ENCODE results near the gene KRT85. TPM values are rescaled to one million over a fixed set of nuclear protein-coding genes. Genes with fewer than 3 reads are reported as not detected.
"Not testable (repeated sequence)": the region's sequence is repeated elsewhere in the genome, so short reads cannot be mapped to it uniquely, and the experiment has no call there.

The KRT85 gene
- total and polyA plus RNA-seq, 8 donors = 0.14 to 0.26 TPM; not detected in 6

GRCh38 chr12:52347551-52348510 lies 19.4 kb downstream of the KRT85 start:
- H3K4me1 ChIP-seq = peaks cover 0 to 6% of the 10 kb centered on the region in 2 donors
- H3K27ac ChIP-seq = no peak overlapping the region
- H3K27me3 ChIP-seq = peaks cover 0 to 4% of the 10 kb centered on the region in 2 donors
- DNase-seq (no peak), ATAC-seq (no peak)
- TF ChIP-seq CTCF (IDR thresholded peaks at IDR 0.05) = no peak
- peaks cover 0 to 3% of the 10 kb centered on the region in 2 donors for H3K9me3 ChIP-seq
- intact Hi-C loops (cut with DNase I) = no loop called here
- no peak overlapping the region for H3K4me3 ChIP-seq
- no peaks in the 10 kb centered on the region for H3K36me3 ChIP-seq

GRCh38 chr12:52347016-52347415 lies 20.3 kb downstream of the KRT85 start:
- no peak for TF ChIP-seq CTCF (IDR thresholded peaks at IDR 0.05)
- Histone ChIP-seq H3K4me3 (no peak overlapping the region), H3K27me3 (no peaks in the 10 kb centered on the region), H3K27ac (no peak overlapping the region), H3K36me3 (no peaks in the 10 kb centered on the region), H3K4me1 (peaks cover 0 to 6% of the 10 kb centered on the region in 2 donors), H3K9me3 (peaks cover 0 to 3% of the 10 kb centered on the region in 2 donors)
- intact Hi-C loops (cut with DNase I) = no loop called here
- ATAC-seq (no peak), DNase-seq (no peak)

GRCh38 chr12:52346593-52346992 lies 20.7 kb downstream of the KRT85 start:
- TF ChIP-seq CTCF (IDR thresholded peaks at IDR 0.05) = no peak
- DNase-seq (peak in 1 of 4 donors; percentile 65), ATAC-seq (peak; percentile 74)
- no peak overlapping the region for H3K4me3 ChIP-seq
- H3K9me3 ChIP-seq = peaks cover 0 to 3% of the 10 kb centered on the region in 2 donors
- H3K36me3 ChIP-seq = no peaks in the 10 kb centered on the region
- no peaks in the 10 kb centered on the region for H3K27me3 ChIP-seq
- H3K27ac ChIP-seq = no peak overlapping the region
- peaks cover 0 to 6% of the 10 kb centered on the region in 2 donors for H3K4me1 ChIP-seq
- intact Hi-C loops (cut with DNase I) = no loop called here

GRCh38 chr12:52345041-52345440 lies 22.2 kb downstream of the KRT85 start:
- H3K27ac ChIP-seq; H3K4me1 ChIP-seq; ATAC-seq; DNase-seq; intact Hi-C loops (cut with DNase I); H3K4me3 ChIP-seq; H3K36me3 ChIP-seq; H3K27me3 ChIP-seq; H3K9me3 ChIP-seq: not testable (repeated sequence)

- no peak for ATAC-seq
- H3K36me3 ChIP-seq = no peaks in the 10 kb centered on the region
- no peak for DNase-seq
- TF ChIP-seq CTCF (IDR thresholded peaks at IDR 0.05) = no peak
- H3K4me3 ChIP-seq = no peak overlapping the region
- peaks cover 0 to 3% of the 10 kb centered on the region in 2 donors for H3K9me3 ChIP-seq
- peaks cover 0 to 6% of the 10 kb centered on the region in 2 donors for H3K4me1 ChIP-seq
- H3K27me3 ChIP-seq = peaks cover 0 to 5% of the 10 kb centered on the region in 2 donors
- intact Hi-C loops (cut with DNase I) = no loop called here
- H3K27ac ChIP-seq = no peak overlapping the region
These were observed 23.2 kb downstream of the KRT85 start for GRCh38 chr12:52344111-52344510.

Measured in left lung (tissue), 10 donors.